Measurements from ENCODE around the gene MSI2.

The MSI2 gene

DNA sequence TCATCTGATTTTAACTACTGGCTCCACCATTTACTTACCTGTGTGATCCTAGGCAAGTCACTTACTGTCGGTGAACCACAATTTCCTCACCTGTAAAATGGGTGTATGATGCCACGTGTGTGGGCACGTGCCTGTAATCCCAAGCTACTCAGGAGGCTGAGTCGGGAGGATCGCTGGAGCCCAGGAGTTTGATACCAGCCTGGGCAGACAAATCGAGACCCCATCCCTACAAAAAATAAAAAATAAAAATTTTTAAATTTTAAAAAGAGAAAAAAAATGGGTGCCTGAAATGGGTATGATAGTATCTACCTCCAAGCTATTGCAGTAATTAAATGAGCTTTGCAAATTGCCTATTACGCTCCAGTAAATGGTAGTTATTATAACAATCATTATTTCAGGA, 263.5 kb downstream of the MSI2 start:
- Histone ChIP-seq H3F3A (ENCODE audit: low read depth) (no peaks in the 10 kb centered on the region), H3K9me2 (replicated peaks; ENCODE audit: low read depth, low read length) (no peaks in the 10 kb centered on the region), H3K9me3 (ENCODE audit: insufficient read depth, low read depth, low read length) (no peaks in the 10 kb centered on the region), H4K20me1 (ENCODE audit: insufficient read depth, low read length, poor library complexity, severe bottlenecking) (peaks cover 7% of the 10 kb centered on the region), H3K4me3 (ENCODE audit: low read length, poor library complexity, severe bottlenecking) (no peak overlapping the region), H3K4me2 (ENCODE audit: low read depth, low read length, poor library complexity, severe bottlenecking) (no peak overlapping the region), H3K27me3 (ENCODE audit: insufficient read depth, low read length, poor library complexity, severe bottlenecking) (no peaks in the 10 kb centered on the region), H3K4me1 (ENCODE audit: insufficient read depth, low read length, poor library complexity, severe bottlenecking) (peaks cover 20% of the 10 kb centered on the region), H2AFZ (ENCODE audit: low read length) (no peak overlapping the region), H3K79me2 (ENCODE audit: insufficient read depth, low read length) (peaks cover 85% of the 10 kb centered on the region), H3K36me3 (ENCODE audit: insufficient read depth, low read length) (peaks cover 67% of the 10 kb centered on the region; the same call in 1 of the 2 replicates), H3K9ac (ENCODE audit: low read depth, low read length, poor library complexity, severe bottlenecking) (no peak overlapping the region)
- TF ChIP-seq, protein P1, sequence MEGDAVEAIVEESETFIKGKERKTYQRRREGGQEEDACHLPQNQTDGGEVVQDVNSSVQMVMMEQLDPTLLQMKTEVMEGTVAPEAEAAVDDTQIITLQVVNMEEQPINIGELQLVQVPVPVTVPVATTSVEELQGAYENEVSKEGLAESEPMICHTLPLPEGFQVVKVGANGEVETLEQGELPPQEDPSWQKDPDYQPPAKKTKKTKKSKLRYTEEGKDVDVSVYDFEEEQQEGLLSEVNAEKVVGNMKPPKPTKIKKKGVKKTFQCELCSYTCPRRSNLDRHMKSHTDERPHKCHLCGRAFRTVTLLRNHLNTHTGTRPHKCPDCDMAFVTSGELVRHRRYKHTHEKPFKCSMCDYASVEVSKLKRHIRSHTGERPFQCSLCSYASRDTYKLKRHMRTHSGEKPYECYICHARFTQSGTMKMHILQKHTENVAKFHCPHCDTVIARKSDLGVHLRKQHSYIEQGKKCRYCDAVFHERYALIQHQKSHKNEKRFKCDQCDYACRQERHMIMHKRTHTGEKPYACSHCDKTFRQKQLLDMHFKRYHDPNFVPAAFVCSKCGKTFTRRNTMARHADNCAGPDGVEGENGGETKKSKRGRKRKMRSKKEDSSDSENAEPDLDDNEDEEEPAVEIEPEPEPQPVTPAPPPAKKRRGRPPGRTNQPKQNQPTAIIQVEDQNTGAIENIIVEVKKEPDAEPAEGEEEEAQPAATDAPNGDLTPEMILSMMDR (conservative IDR thresholded peaks at IDR 0.05; ENCODE audit: low read length) = no peak
- TF ChIP-seq EZH2phosphoT487 (IDR thresholded peaks at IDR 0.05; ENCODE audit: borderline replicate concordance) = no peak

- peaks cover 17% of the 10 kb centered on the region for H3K4me1 ChIP-seq (ENCODE audit: insufficient read depth, low read length, poor library complexity, severe bottlenecking)
- H3K9ac ChIP-seq (ENCODE audit: low read depth, low read length, poor library complexity, severe bottlenecking) = no peak overlapping the region
- H3K27me3 ChIP-seq (ENCODE audit: insufficient read depth, low read length, poor library complexity, severe bottlenecking) = no peaks in the 10 kb centered on the region
- no peak overlapping the region for H3K4me3 ChIP-seq (ENCODE audit: low read length, poor library complexity, severe bottlenecking)
- no peak overlapping the region for H3K4me2 ChIP-seq (ENCODE audit: low read depth, low read length, poor library complexity, severe bottlenecking)
- H2AFZ ChIP-seq (ENCODE audit: low read length) = no peak overlapping the region
- TF ChIP-seq, protein P1 (conservative IDR thresholded peaks at IDR 0.05; ENCODE audit: low read length) = no peak
- TF ChIP-seq EZH2phosphoT487 (IDR thresholded peaks at IDR 0.05; ENCODE audit: borderline replicate concordance) = no peak
- no peaks in the 10 kb centered on the region for H3F3A ChIP-seq (ENCODE audit: low read depth)
- H3K36me3 ChIP-seq (ENCODE audit: insufficient read depth, low read length) = peaks cover 58% of the 10 kb centered on the region; the same call in 1 of the 2 replicates
- peaks cover 7% of the 10 kb centered on the region for H4K20me1 ChIP-seq (ENCODE audit: insufficient read depth, low read length, poor library complexity, severe bottlenecking)
- no peaks in the 10 kb centered on the region for H3K9me3 ChIP-seq (ENCODE audit: insufficient read depth, low read depth, low read length)
- H3K9me2 ChIP-seq (replicated peaks; ENCODE audit: low read depth, low read length) = no peaks in the 10 kb centered on the region
- peaks cover 86% of the 10 kb centered on the region for H3K79me2 ChIP-seq (ENCODE audit: insufficient read depth, low read length)
These were observed 265.3 kb downstream of the MSI2 start for GRCh38 chr17:57521606-57522005.

GRCh38 chr17:57522042-57523005, 266.0 kb downstream of the MSI2 start:
- TF ChIP-seq, protein P1 (conservative IDR thresholded peaks at IDR 0.05; ENCODE audit: low read length) = no peak
- TF ChIP-seq EZH2phosphoT487 (IDR thresholded peaks at IDR 0.05; ENCODE audit: borderline replicate concordance) = no peak
- Histone ChIP-seq H3K4me1 (ENCODE audit: insufficient read depth, low read length, poor library complexity, severe bottlenecking) (peaks cover 19% of the 10 kb centered on the region), H3K36me3 (ENCODE audit: insufficient read depth, low read length) (peaks cover 51% of the 10 kb centered on the region; the same call in 1 of the 2 replicates), H4K20me1 (ENCODE audit: insufficient read depth, low read length, poor library complexity, severe bottlenecking) (peaks cover 5% of the 10 kb centered on the region), H3K79me2 (ENCODE audit: insufficient read depth, low read length) (peaks cover 84% of the 10 kb centered on the region), H2AFZ (ENCODE audit: low read length) (no peak overlapping the region), H3K9me3 (ENCODE audit: insufficient read depth, low read depth, low read length) (no peaks in the 10 kb centered on the region), H3K27me3 (ENCODE audit: insufficient read depth, low read length, poor library complexity, severe bottlenecking) (no peaks in the 10 kb centered on the region), H3K9me2 (replicated peaks; ENCODE audit: low read depth, low read length) (no peaks in the 10 kb centered on the region), H3K4me3 (ENCODE audit: low read length, poor library complexity, severe bottlenecking) (no peak overlapping the region), H3K4me2 (ENCODE audit: low read depth, low read length, poor library complexity, severe bottlenecking) (no peak overlapping the region), H3K9ac (ENCODE audit: low read depth, low read length, poor library complexity, severe bottlenecking) (no peak overlapping the region), H3F3A (ENCODE audit: low read depth) (no peaks in the 10 kb centered on the region)
